Measurements from ENCODE around the gene RPUSD3.

RPUSD3 gene

DNA sequence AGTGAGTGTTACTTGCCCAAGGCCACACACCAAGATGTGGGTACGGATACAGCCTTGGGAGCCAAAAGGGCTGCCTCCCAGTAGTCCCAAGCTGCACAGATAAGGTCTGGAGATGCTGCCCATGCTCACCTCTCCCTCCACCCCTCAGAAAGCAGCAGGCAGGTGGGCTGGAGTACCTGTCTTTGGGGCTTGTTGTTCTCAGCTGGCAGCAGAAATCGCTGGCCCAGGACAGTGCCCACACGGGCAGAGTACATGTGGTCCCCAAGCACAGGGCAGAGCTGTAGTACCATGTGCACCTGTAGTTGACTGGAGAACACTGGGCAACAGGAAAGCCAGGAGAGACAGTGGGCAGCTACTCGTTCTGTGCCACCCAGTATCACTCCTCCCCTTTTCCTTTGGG, 5.0 kb downstream of the RPUSD3 start:
- Histone ChIP-seq H3K4me3 (ENCODE audit: low read depth, low read length, poor library complexity, severe bottlenecking) (no peak overlapping the region), H3K27me3 (ENCODE audit: insufficient read depth, low read length) (no peaks in the 10 kb centered on the region), H3K4me1 (ENCODE audit: insufficient read depth, low read length, severe bottlenecking) (peaks cover 13% of the 10 kb centered on the region), H3F3A (ENCODE audit: insufficient read depth, low read length) (no peaks in the 10 kb centered on the region), H3K9me2 (ENCODE audit: low read depth, low read length) (no peaks in the 10 kb centered on the region), H4K20me1 (ENCODE audit: insufficient read depth, low read length) (no peaks in the 10 kb centered on the region), H3K27ac (ENCODE audit: low read depth, low read length, poor library complexity, severe bottlenecking) (no peak overlapping the region), H3K9me3 (ENCODE audit: low read length) (no peaks in the 10 kb centered on the region), H3K4me2 (ENCODE audit: low read length) (no peak overlapping the region), H3K79me2 (ENCODE audit: insufficient read depth, low read length) (no peaks in the 10 kb centered on the region), H2AFZ (ENCODE audit: low read length) (no peak overlapping the region), H3K9ac (ENCODE audit: low read length) (no peak overlapping the region), H3K36me3 (ENCODE audit: insufficient read depth, low read length) (peaks cover 72% of the 10 kb centered on the region)
- TF ChIP-seq, protein P1, sequence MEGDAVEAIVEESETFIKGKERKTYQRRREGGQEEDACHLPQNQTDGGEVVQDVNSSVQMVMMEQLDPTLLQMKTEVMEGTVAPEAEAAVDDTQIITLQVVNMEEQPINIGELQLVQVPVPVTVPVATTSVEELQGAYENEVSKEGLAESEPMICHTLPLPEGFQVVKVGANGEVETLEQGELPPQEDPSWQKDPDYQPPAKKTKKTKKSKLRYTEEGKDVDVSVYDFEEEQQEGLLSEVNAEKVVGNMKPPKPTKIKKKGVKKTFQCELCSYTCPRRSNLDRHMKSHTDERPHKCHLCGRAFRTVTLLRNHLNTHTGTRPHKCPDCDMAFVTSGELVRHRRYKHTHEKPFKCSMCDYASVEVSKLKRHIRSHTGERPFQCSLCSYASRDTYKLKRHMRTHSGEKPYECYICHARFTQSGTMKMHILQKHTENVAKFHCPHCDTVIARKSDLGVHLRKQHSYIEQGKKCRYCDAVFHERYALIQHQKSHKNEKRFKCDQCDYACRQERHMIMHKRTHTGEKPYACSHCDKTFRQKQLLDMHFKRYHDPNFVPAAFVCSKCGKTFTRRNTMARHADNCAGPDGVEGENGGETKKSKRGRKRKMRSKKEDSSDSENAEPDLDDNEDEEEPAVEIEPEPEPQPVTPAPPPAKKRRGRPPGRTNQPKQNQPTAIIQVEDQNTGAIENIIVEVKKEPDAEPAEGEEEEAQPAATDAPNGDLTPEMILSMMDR (IDR thresholded peaks at IDR 0.05; ENCODE audit: low read length) = no peak
- TF ChIP-seq EZH2 (IDR thresholded peaks at IDR 0.05; ENCODE audit: borderline replicate concordance, low read length) = no peak

DNA sequence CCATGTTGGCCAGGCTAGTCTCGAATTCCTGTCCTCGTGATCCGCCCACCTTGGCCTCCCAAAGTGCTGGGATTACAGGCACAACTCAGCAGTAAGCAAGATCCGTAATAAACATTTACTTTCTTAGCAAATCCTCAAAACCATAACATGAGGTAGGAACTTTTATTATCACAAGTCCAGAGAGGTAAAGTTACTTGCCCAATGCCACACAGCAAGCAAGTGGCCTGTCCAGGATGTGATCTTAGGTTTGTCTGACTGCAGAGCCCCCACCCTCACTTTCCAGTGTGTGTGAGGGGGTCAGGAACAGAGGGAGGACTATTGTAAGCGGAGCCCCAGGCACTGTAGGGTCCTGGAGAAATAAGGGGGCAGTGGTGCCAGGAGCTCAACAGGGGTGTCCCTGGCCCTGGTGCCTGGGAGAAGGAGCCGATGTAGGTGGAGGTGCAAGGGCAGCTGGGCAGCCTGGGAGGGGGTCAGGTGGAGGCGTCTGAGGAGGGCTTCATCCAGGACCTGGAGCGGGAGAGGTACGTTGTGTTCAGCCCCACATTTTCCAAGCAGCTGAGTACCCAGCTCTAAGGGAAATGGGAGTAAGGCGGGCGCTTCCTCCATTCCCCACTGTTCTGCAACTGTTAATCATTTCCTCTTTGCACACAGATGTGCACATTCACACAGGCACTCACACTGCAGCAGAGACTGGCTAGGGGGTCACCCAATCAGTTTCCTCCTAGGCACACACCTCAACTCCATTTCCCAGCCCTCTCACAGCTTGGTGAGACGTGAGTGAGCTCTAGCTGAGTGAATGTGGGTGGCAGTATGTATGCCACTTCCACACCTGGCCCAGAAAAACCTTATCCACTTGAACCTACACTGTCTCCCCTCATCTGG, 5.9 kb downstream of the RPUSD3 start:
- Histone ChIP-seq H2AFZ (ENCODE audit: low read length) (no peak overlapping the region), H3K9me2 (ENCODE audit: low read depth, low read length) (no peaks in the 10 kb centered on the region), H3K27ac (ENCODE audit: low read depth, low read length, poor library complexity, severe bottlenecking) (no peak overlapping the region), H3K36me3 (ENCODE audit: insufficient read depth, low read length) (peaks cover 78% of the 10 kb centered on the region), H3K79me2 (ENCODE audit: insufficient read depth, low read length) (no peaks in the 10 kb centered on the region), H3F3A (ENCODE audit: insufficient read depth, low read length) (no peaks in the 10 kb centered on the region), H3K4me2 (ENCODE audit: low read length) (no peak overlapping the region), H3K4me1 (ENCODE audit: insufficient read depth, low read length, severe bottlenecking) (peaks cover 10% of the 10 kb centered on the region), H3K27me3 (ENCODE audit: insufficient read depth, low read length) (no peaks in the 10 kb centered on the region), H4K20me1 (ENCODE audit: insufficient read depth, low read length) (no peaks in the 10 kb centered on the region), H3K4me3 (ENCODE audit: low read depth, low read length, poor library complexity, severe bottlenecking) (no peak overlapping the region), H3K9me3 (ENCODE audit: low read length) (no peaks in the 10 kb centered on the region), H3K9ac (ENCODE audit: low read length) (no peak overlapping the region)
- no peak for TF ChIP-seq EZH2 (IDR thresholded peaks at IDR 0.05; ENCODE audit: borderline replicate concordance, low read length)
- TF ChIP-seq, protein P1 (IDR thresholded peaks at IDR 0.05; ENCODE audit: low read length) = no peak

DNA sequence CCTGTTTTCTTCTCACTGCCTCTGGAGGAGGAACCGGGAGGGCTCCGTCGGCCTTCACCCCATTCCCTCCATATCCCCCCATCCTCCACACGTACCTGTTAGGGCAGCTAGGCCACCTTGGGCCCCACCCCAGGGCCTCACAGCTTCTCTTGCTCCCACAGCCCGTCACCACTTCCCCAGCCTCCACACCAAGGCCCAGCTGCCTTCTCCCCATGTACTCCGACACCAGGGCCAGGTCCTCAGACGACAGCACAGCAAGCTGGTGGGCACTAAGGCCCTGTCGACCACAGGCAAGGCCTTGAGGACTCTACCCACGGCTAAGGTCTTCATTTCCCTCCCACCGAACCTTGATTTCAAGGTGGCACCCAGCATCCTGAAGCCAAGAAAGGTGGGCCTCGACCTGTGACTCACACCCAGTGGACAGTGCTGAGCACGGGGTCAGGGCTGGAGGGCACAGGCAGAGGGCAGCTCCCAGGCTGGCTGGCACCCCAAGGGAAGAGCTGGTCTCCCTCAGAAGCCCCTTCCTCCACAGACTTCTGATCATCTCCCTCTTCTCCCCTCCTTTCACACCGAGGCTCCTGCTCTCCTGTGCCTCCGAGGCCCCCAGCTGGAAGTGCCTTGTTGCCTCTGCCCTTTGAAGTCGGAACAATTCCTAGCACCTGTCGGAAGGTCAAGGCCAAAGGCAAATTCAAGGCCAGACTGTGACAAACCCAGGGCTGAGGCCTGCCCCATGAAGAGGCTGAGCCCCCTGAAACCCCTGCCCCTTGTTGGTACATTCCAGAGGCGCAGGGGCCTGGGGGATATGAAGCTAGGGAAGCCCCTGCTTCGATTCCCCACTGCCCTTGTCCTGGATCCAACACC, 9.1 kb downstream of the RPUSD3 start:
- Histone ChIP-seq H3K4me1 (ENCODE audit: insufficient read depth, low read length, severe bottlenecking) (no peaks in the 10 kb centered on the region), H3K27me3 (ENCODE audit: insufficient read depth, low read length) (no peaks in the 10 kb centered on the region), H3K9me2 (ENCODE audit: low read depth, low read length) (no peaks in the 10 kb centered on the region), H3K4me2 (ENCODE audit: low read length) (no peak overlapping the region), H3K27ac (ENCODE audit: low read depth, low read length, poor library complexity, severe bottlenecking) (no peak overlapping the region), H3K79me2 (ENCODE audit: insufficient read depth, low read length) (no peaks in the 10 kb centered on the region), H3K36me3 (ENCODE audit: insufficient read depth, low read length) (peaks cover 65% of the 10 kb centered on the region), H3K4me3 (ENCODE audit: low read depth, low read length, poor library complexity, severe bottlenecking) (no peak overlapping the region), H4K20me1 (ENCODE audit: insufficient read depth, low read length) (no peaks in the 10 kb centered on the region), H3K9me3 (ENCODE audit: low read length) (no peaks in the 10 kb centered on the region), H3K9ac (ENCODE audit: low read length) (no peak overlapping the region), H2AFZ (ENCODE audit: low read length) (no peak overlapping the region), H3F3A (ENCODE audit: insufficient read depth, low read length) (no peaks in the 10 kb centered on the region)
- TF ChIP-seq, protein P1 (IDR thresholded peaks at IDR 0.05; ENCODE audit: low read length) = no peak
- no peak for TF ChIP-seq EZH2 (IDR thresholded peaks at IDR 0.05; ENCODE audit: borderline replicate concordance, low read length)
